ENCODE measurements around the gene DPCD. TPM values are rescaled to one million over a fixed set of nuclear protein-coding genes. Genes with fewer than 3 reads are reported as not detected.
A peak's percentile ranks its signal among the peaks of the same experiment; 100 is the strongest.
"Not testable (repeated sequence)": the region's sequence is repeated elsewhere in the genome, so short reads cannot be mapped to it uniquely, and the experiment has no call there.

Gene DPCD
- total RNA-seq, 4 donors from 2014 or later = 9.3 to 14.4 (median 11.5) TPM

- peaks cover 16% of the 10 kb centered on the region for H3K4me1 ChIP-seq
- H3K4me3 ChIP-seq = no peak overlapping the region
- no peaks in the 10 kb centered on the region for H3K9me3 ChIP-seq
- DNase-seq (ENCODE audit: low spot score in 2 of 2) = peak in 1 of 2 donors; percentile 17
- no peak overlapping the region for H3K27ac ChIP-seq
- no peak for TF ChIP-seq EP300 (IDR thresholded peaks at IDR 0.05)
- TF ChIP-seq CTCF (IDR thresholded peaks at IDR 0.05) = no peak
- TF ChIP-seq POLR2A (IDR thresholded peaks at IDR 0.05) = no peak
- no peak for TF ChIP-seq POLR2AphosphoS5 (IDR thresholded peaks at IDR 0.05)
- peaks cover 34% of the 10 kb centered on the region for H3K36me3 ChIP-seq
- H3K27me3 ChIP-seq = no peaks in the 10 kb centered on the region
- 78% methylated on average over 1 of the region's 1 CpG for WGBS
These were observed 37.8 kb downstream of the DPCD start for GRCh38 chr10:101625821-101626412.

GRCh38 chr10:101629837-101630632 lies 41.9 kb downstream of the DPCD start:
- peaks cover 10% of the 10 kb centered on the region for H3K4me1 ChIP-seq
- peaks cover 16% of the 10 kb centered on the region for H3K36me3 ChIP-seq
- no peak for DNase-seq (ENCODE audit: low spot score in 2 of 2)
- no peaks in the 10 kb centered on the region for H3K9me3 ChIP-seq
- no peak overlapping the region for H3K4me3 ChIP-seq
- no peaks in the 10 kb centered on the region for H3K27me3 ChIP-seq
- no peak overlapping the region for H3K27ac ChIP-seq
- no peak for TF ChIP-seq CTCF (IDR thresholded peaks at IDR 0.05)
- no peak for TF ChIP-seq POLR2AphosphoS5 (IDR thresholded peaks at IDR 0.05)
- no peak for TF ChIP-seq POLR2A (IDR thresholded peaks at IDR 0.05)
- TF ChIP-seq EP300 (IDR thresholded peaks at IDR 0.05) = no peak
- 85% methylated on average over 13 of the region's 13 CpGs for WGBS

- peaks cover 16% of the 10 kb centered on the region for H3K36me3 ChIP-seq
- 100% methylated on average over 1 of the region's 1 CpG for WGBS
- DNase-seq (ENCODE audit: low spot score in 2 of 2) = no peak
- H3K9me3 ChIP-seq = no peaks in the 10 kb centered on the region
- no peak overlapping the region for H3K4me3 ChIP-seq
- peaks cover 10% of the 10 kb centered on the region for H3K4me1 ChIP-seq
- H3K27me3 ChIP-seq = no peaks in the 10 kb centered on the region
- no peak for TF ChIP-seq POLR2A (IDR thresholded peaks at IDR 0.05)
- TF ChIP-seq POLR2AphosphoS5 (IDR thresholded peaks at IDR 0.05) = no peak
- no peak for TF ChIP-seq CTCF (IDR thresholded peaks at IDR 0.05)
- TF ChIP-seq EP300 (IDR thresholded peaks at IDR 0.05) = no peak
- no peak overlapping the region for H3K27ac ChIP-seq
These were observed 42.5 kb downstream of the DPCD start for GRCh38 chr10:101630633-101630920.

GRCh38 chr10:101631821-101632475 lies 43.8 kb downstream of the DPCD start:
- Histone ChIP-seq H3K27me3 (no peaks in the 10 kb centered on the region), H3K9me3 (no peaks in the 10 kb centered on the region), H3K36me3 (peaks cover 16% of the 10 kb centered on the region), H3K4me1 (no peaks in the 10 kb centered on the region), H3K4me3 (no peak overlapping the region), H3K27ac (no peak overlapping the region)
- 91% methylated on average over 8 of the region's 8 CpGs for WGBS
- DNase-seq (ENCODE audit: low spot score in 2 of 2) = no peak
- TF ChIP-seq POLR2AphosphoS5 (IDR thresholded peaks at IDR 0.05) (no peak), EP300 (IDR thresholded peaks at IDR 0.05) (no peak), POLR2A (IDR thresholded peaks at IDR 0.05) (no peak), CTCF (IDR thresholded peaks at IDR 0.05) (no peak)

- not testable (repeated sequence) for H3K4me1 ChIP-seq; H3K27me3 ChIP-seq; DNase-seq (ENCODE audit: low spot score in 2 of 2); H3K9me3 ChIP-seq; H3K4me3 ChIP-seq; H3K27ac ChIP-seq
- WGBS = 97% methylated on average over 4 of the region's 4 CpGs
- peaks cover 17% of the 10 kb centered on the region for H3K36me3 ChIP-seq
These were observed 45.4 kb downstream of the DPCD start for GRCh38 chr10:101633510-101633909.
